HG02623 (cell line): ENCODE results near the gene USP34.
A peak's percentile ranks its signal among the peaks of the same experiment; 100 is the strongest.
"Not testable (repeated sequence)": the region's sequence is repeated elsewhere in the genome, so short reads cannot be mapped to it uniquely, and the experiment has no call there.

Experiments used
- ATAC-seq: cut with Tn5 transposase; IDR thresholded peaks from one replicate; pipeline ENCODE4 v1.9.1; 2021; ENCODE audit warnings: moderate library complexity; ENCODE audit not compliant: unreplicated experiment

The USP34 gene

GRCh38 chr2:61465045-61465444 lies 5.8 kb downstream of the USP34 start:
- no peak for ATAC-seq

GRCh38 chr2:61463769-61464475 lies 7.0 kb downstream of the USP34 start:
- ATAC-seq = no peak

- ATAC-seq = no peak
Measured at GRCh38 chr2:61461404-61461803, 9.5 kb downstream of the USP34 start.

GRCh38 chr2:61460163-61460562 lies 10.7 kb downstream of the USP34 start:
- no peak for ATAC-seq

GRCh38 chr2:61456746-61457420 lies 14.0 kb downstream of the USP34 start:
- no peak for ATAC-seq

GRCh38 chr2:61456070-61456745 lies 14.7 kb downstream of the USP34 start:
- ATAC-seq = no peak

GRCh38 chr2:61454972-61455371 lies 15.9 kb downstream of the USP34 start:
- ATAC-seq = not testable (repeated sequence)

GRCh38 chr2:61454383-61454782 lies 16.5 kb downstream of the USP34 start:
- ATAC-seq = no peak

- no peak for ATAC-seq
Measured at GRCh38 chr2:61452392-61452791, 18.5 kb downstream of the USP34 start.

- no peak for ATAC-seq
Measured at GRCh38 chr2:61451178-61451577, 19.7 kb downstream of the USP34 start.

GRCh38 chr2:61450144-61450543 lies 20.7 kb downstream of the USP34 start:
- no peak for ATAC-seq

GRCh38 chr2:61448229-61448628 lies 22.7 kb downstream of the USP34 start:
- ATAC-seq = no peak

GRCh38 chr2:61446971-61447370 lies 23.9 kb downstream of the USP34 start:
- ATAC-seq = not testable (repeated sequence)

GRCh38 chr2:61443342-61444041 lies 27.4 kb downstream of the USP34 start:
- ATAC-seq = peak; percentile 79

GRCh38 chr2:61439241-61440002 lies 31.5 kb downstream of the USP34 start:
- ATAC-seq = no peak

- no peak for ATAC-seq
Measured at GRCh38 chr2:61438670-61439069, 32.2 kb downstream of the USP34 start.

- no peak for ATAC-seq
Measured at GRCh38 chr2:61437170-61437569, 33.7 kb downstream of the USP34 start.

GRCh38 chr2:61436092-61436491 lies 34.8 kb downstream of the USP34 start:
- no peak for ATAC-seq

- ATAC-seq = no peak
Measured at GRCh38 chr2:61435291-61435690, 35.6 kb downstream of the USP34 start.

- ATAC-seq = no peak
Measured at GRCh38 chr2:61434314-61434713, 36.6 kb downstream of the USP34 start.

GRCh38 chr2:61433606-61434005 lies 37.3 kb downstream of the USP34 start:
- ATAC-seq = no peak
